BJ (cell line): ENCODE measurements around the gene RNF212. TPM values are rescaled to one million over a fixed set of nuclear protein-coding genes. Genes with fewer than 3 reads are reported as not detected.
A peak's percentile ranks its signal among the peaks of the same experiment; 100 is the strongest.

Source experiments
- CTCF ChIA-PET: fragments of 350-600 bp; formaldehyde crosslinking; extraction: SDS; loops from one replicate; lab custom pipeline; 2021; ENCODE audit warnings: antibody characterized with exemption, inconsistent platforms; lab: Yijun Ruan, JAX
- POLR2A ChIA-PET: fragments of 300-600 bp; sonication (Branson Sonifier 250); formaldehyde crosslinking; extraction: SDS; loops from one replicate; lab custom pipeline; 2021; ENCODE audit warnings: antibody characterized with exemption; lab: Charles Lee
- DNase-seq: peaks from one replicate; pipeline ENCODE4 v3.0.0-alpha.2; 2011; ENCODE audit warnings: low read depth
- H3K27me3 ChIP-seq: 2 replicates; pipeline ENCODE4 v1.6.0; 2011; ENCODE audit warnings: low read length; ENCODE audit not compliant: control insufficient read depth, insufficient read depth
- H3K36me3 ChIP-seq: 2 replicates; pipeline ENCODE4 v1.5.1; 2011; ENCODE audit warnings: low read length; ENCODE audit not compliant: control insufficient read depth, insufficient read depth
- H3K4me3 ChIP-seq: 2 replicates; pipeline ENCODE4 v1.5.1; 2011; ENCODE audit warnings: low read depth, mild to moderate bottlenecking, control low read depth, low read length
- polyA plus RNA-seq: library from polyadenylated mRNA; depleted of rRNA; stranded (reverse); fragments of >200 nt; gene quantifications from 2 replicates; pipeline ENCODE4 v1.2.3, GENCODE V29; 2011
- TF ChIP-seq, protein P1 (sequence below): IDR thresholded peaks from 2 replicates; pipeline ENCODE4 v1.5.1; 2011; ENCODE audit warnings: low read depth, mild to moderate bottlenecking, control low read depth, inconsistent platforms, low read length, moderate library complexity; ENCODE audit not compliant: insufficient read depth

RNF212 gene
- polyA plus RNA-seq, 1 experiment: 2.9 TPM

DNA sequence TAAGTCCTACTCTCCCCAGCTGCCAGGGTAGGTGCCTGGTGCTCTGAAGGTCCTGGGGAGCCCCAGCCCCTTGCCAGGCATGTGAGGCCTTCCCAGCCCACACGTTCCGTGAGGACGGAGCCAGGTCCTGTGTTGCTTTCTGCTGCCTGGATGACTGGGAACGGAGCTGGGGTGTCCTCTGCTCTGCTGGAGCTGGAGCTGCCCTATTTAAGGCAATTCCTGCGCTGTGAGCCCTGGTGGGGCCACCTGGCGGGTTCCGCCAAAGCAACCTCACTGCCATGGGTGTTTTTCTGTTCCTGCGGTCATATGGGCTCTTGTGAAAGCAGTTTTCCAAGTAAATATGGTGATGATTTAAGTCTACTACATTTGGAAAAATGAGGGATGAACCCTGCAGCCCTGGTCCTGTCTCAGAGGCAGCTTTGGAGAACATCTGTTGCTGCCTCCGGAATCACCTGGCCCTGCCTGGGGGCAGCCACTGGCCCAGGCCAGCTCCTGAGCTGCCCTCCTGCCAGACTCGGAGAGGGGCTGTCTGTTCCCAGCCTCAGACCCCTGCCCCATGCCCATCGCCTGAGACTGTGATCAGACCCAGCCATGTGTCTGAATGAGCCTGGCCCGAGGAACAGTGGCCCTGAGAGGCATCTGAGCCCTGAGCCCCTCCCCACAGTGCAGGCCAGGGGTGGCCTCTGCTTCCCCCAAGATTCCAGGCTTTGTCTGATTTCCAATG is 68.7 kb downstream of the RNF212 start:
- ChIA-PET POLR2A (no interaction called here), CTCF (no interaction called here)
- H3K27me3 ChIP-seq: no peaks in the 10 kb centered on the region
- no peak for DNase-seq
- TF ChIP-seq, protein P1, sequence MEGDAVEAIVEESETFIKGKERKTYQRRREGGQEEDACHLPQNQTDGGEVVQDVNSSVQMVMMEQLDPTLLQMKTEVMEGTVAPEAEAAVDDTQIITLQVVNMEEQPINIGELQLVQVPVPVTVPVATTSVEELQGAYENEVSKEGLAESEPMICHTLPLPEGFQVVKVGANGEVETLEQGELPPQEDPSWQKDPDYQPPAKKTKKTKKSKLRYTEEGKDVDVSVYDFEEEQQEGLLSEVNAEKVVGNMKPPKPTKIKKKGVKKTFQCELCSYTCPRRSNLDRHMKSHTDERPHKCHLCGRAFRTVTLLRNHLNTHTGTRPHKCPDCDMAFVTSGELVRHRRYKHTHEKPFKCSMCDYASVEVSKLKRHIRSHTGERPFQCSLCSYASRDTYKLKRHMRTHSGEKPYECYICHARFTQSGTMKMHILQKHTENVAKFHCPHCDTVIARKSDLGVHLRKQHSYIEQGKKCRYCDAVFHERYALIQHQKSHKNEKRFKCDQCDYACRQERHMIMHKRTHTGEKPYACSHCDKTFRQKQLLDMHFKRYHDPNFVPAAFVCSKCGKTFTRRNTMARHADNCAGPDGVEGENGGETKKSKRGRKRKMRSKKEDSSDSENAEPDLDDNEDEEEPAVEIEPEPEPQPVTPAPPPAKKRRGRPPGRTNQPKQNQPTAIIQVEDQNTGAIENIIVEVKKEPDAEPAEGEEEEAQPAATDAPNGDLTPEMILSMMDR: no peak
- no peak overlapping the region for H3K4me3 ChIP-seq
- H3K36me3 ChIP-seq: no peaks in the 10 kb centered on the region

DNA sequence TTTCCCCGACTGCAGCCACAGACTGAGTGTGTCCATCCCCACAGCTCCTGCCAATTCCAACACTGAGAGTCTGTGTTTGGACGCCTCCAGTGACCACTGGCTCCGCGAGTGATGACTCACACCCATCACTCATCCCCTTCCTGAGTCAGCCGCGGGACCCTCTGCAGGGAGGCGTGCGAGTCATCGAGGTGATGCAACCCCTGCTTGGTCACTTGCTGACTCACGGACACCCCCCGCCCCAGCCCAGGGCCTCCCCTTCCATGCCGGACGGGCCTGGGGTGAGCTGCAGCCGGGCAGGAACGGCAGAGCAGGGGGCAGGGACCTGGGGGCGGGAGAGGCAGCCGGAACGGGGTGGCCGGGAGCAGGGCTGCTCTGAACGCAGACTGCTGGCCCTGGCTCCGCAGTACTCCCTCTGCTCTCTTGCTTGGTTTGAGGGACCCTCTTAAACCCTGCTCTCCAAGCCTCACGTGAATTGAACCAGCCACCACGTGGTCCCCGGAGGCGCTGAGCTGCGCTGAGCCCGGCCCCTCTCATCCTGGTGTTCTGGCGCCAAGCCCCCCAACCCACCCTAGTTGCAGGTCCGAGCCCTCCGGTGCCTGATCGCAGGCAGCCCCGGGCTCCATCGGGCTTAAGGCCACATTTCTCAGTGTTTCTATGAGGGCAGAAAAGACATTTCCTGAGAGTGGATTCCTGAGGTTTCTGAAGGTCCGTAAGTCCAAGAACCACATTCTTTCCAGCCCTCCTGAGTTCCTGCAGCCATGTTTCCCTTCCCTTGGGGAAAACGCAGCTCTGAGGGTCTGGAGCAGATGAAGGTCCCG is 69.5 kb downstream of the RNF212 start:
- ChIA-PET POLR2A (no interaction called here), CTCF (no interaction called here)
- TF ChIP-seq, protein P1: no peak
- DNase-seq: peak; percentile 92
- Histone ChIP-seq H3K27me3 (no peaks in the 10 kb centered on the region), H3K36me3 (no peaks in the 10 kb centered on the region), H3K4me3 (no peak overlapping the region)

DNA sequence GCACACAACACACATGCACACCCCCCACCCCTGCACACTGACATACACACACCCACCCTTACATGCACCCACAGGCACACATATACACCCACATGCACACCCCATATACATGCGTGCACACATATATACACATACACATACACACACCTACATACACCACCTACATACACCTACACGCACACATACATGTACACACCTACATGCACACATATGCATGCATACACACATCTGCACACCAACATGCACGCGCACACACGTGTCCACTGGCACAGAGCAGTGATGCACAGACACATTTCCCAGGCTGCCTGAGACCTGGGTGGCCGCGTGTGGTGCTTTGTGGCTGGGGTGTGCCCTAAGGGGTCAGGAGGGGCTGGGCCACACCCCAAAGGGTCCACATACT is 70.2 kb downstream of the RNF212 start:
- H3K36me3 ChIP-seq: no peaks in the 10 kb centered on the region
- ChIA-PET CTCF (no interaction called here), POLR2A (no interaction called here)
- TF ChIP-seq, protein P1: no peak
- no peaks in the 10 kb centered on the region for H3K27me3 ChIP-seq
- no peak for DNase-seq
- H3K4me3 ChIP-seq: no peak overlapping the region

DNA sequence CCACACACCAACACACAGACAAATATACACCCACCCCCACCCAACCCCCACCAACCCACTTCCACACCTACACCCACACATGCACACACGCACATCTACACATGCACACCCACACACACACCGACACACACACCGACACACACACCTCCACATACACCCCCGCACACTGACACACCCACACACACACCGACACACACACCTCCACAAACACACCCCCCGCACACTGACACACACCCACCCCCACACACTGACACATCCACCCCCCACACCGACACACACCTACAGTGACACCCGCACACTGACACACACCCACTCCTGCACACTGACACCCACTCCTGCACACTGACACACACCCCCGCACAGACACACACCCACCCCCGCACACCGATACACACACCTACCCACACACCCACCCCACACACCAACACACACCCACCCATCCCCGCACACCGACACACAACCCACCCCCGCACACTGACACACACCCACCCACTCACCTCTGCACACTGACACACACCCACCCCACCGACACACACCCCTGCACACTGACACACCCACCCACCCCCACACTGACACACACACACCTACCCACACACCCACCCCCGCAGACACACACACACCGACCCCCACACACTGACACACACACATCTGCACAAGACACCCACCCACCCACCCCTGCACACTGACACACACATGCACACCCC is 70.9 kb downstream of the RNF212 start:
- TF ChIP-seq, protein P1: no peak
- no peaks in the 10 kb centered on the region for H3K27me3 ChIP-seq
- no peak for DNase-seq
- ChIA-PET CTCF (no interaction called here), POLR2A (no interaction called here)
- no peak overlapping the region for H3K4me3 ChIP-seq
- no peaks in the 10 kb centered on the region for H3K36me3 ChIP-seq

DNA sequence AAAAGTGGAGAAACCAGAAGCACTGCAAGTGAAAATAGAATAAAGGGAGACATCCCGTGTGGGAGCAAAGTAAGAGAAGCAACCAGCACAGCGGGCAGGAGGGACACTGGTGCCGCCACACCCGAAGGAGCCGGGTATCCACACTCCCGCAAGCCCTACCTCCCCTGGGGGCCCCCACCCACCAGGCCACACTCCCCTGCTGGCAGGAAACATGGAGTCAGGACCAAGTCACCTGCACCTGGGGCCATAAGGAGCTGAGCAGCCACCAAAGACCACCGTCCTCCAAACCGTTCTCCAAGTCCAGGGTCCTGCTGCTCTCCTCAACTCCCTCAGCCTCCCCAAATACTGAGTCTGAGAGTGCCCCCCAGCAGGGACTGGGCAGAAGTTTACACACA is 71.4 kb downstream of the RNF212 start:
- POLR2A ChIA-PET: no interaction called here
- Histone ChIP-seq H3K27me3 (no peaks in the 10 kb centered on the region), H3K4me3 (no peak overlapping the region), H3K36me3 (no peaks in the 10 kb centered on the region)
- TF ChIP-seq, protein P1: no peak
- no peak for DNase-seq
- CTCF ChIA-PET: interaction anchor here (0.9 kb wide), 1 partner anchor 11 kb away, joined by 3 read pairs; no protein-coding TSS in a partner anchor
